Heart right ventricle (tissue), 16 donors: ENCODE results near the gene CABLES1. TPM values are rescaled to one million over a fixed set of nuclear protein-coding genes. Genes with fewer than 3 reads are reported as not detected.

Source experiments
- ATAC-seq, 8 donors: fragments of 200-7000 bp; cut with Tn5 transposase; one replicate each; pipeline ENCODE4 v1.9.1; 2020; ENCODE audit warnings: mild to moderate bottlenecking in 8 of 8, moderate library complexity in 8 of 8, moderate number of reproducible peaks in 1 of 8
- DNase-seq, 2 donors: peaks; one replicate each; pipeline ENCODE4 v3.0.0-alpha.2; 2020
- H3K27ac ChIP-seq, 10 donors: fragments of 200-600 bp; sonication (generic) in 2 of 10; one replicate each; pipeline versions ENCODE4 v1.5.0 to v1.8.0; 2020 to 2022; ENCODE audit warnings: mild to moderate bottlenecking in 3 of 10
- H3K27me3 ChIP-seq, 7 donors: fragments of 200-600 bp; one replicate each; pipeline ENCODE4 v1.8.0; 2021 to 2022; ENCODE audit warnings: mild to moderate bottlenecking in 2 of 7
- H3K36me3 ChIP-seq, 9 donors: fragments of 200-600 bp; sonication (generic) in 1 of 9; one replicate each; pipeline versions ENCODE4 v1.5.0 to v1.8.0; 2020 to 2022; ENCODE audit warnings: mild to moderate bottlenecking in 2 of 9
- H3K4me1 ChIP-seq, 9 donors: fragments of 200-600 bp; sonication (generic) in 1 of 9; one replicate each; pipeline versions ENCODE4 v1.5.0 to v1.8.0; 2020 to 2022; ENCODE audit warnings: mild to moderate bottlenecking in 4 of 9
- H3K4me3 ChIP-seq, 10 donors: fragments of 200-600 bp; sonication (generic) in 2 of 10; one replicate each; pipeline versions ENCODE4 v1.5.0 to v1.8.0; 2020 to 2022; ENCODE audit warnings: mild to moderate bottlenecking in 7 of 10, moderate library complexity in 2 of 10
- H3K9me3 ChIP-seq, 11 donors: fragments of 200-600 bp in 10 of 11; sonication (generic) in 2 of 11; one replicate each; pipeline versions ENCODE4 v1.5.0 to v1.8.0; 2013 to 2022; ENCODE audit warnings: mild to moderate bottlenecking in 2 of 11, control low read depth in 1 of 11, moderate library complexity in 1 of 11
- CTCF ChIP-seq, 9 donors: fragments of 200-600 bp; sonication (generic) in 2 of 9; IDR thresholded peaks; one replicate each; pipeline versions ENCODE4 v1.5.0 to v1.8.0; 2021 to 2022; ENCODE audit warnings: antibody characterized with exemption in 9 of 9, mild to moderate bottlenecking in 5 of 9, moderate library complexity in 1 of 9
- WGBS, 2 donors: extraction: QIAGEN DNeasy Blood & Tissue Kit; methylation state at CpG; one replicate each; pipeline ENCODE4 v1.1.7; 2013; ENCODE audit warnings: inconsistent platforms in 1 of 2; 5-methylcytosine and 5-hydroxymethylcytosine counted together
- intact Hi-C, 10 donors: fragments of 100-400 bp; cut with DNase I; formaldehyde crosslinking; loops; one replicate each; pipeline versions ENCODE4 v1.11.1 to v1.14.2; 2022
- polyA plus RNA-seq, 2 donors: library from polyadenylated mRNA; stranded (reverse); fragments of 200-250 nt; gene quantifications; one replicate each; pipeline ENCODE4 v1.2.3, GENCODE V29; 2013
- total RNA-seq, 10 donors: library from RNA; stranded (reverse); fragmentation: NEBNext Ultra II Directional in 3 of 10; extraction: Animal tissue kit (Norgen Biotek cat#: 25700) in 3 of 10; gene quantifications; one replicate each; pipeline versions ENCODE4 v1.2.1 to v1.2.4, GENCODE V29; 2021 to 2023
- donor health status: Arrhythmogenic right ventricular cardiomyopathy.
- donor health status: ischemic (EF 13 %, LVEDD 7.1; RV severe dilation, severe dysfunction).
- donor health status: healthy with polysubstance abuse.
- donor health status: DM: no; HTN: yes; CAD: no.
- donor health status: DM: no; HTN: no; CAD: no.
- donor health status: ischemic (EF 25% LVEDD 6.9; RV normal size, moderate dysfunction).
- donor health status: ischemic (EF 25% LVEDD 5.7; RV mildly dilated, moderate dysfunction).
- donor health status: healthy.
- donor health status: DM: yes; HTN: yes; CAD: no.
- donor health status: Ischemic cardiomyopathy.
- donor health status: ischemic (EF 35%, LVEDD 5.7; RV mildly dilated, moderate dysfunction).
- donor health status: nonischemic (EF 11% LVEDD 7.7; RV severe dilation, severe dysfunction).
- donor health status: DM: yes; HTN: yes; CAD: no.
- donor health status: PGD.
- donor health status: ischemic (EF 29% LVEDD 5.4; RV normal size, mild dysfunction).
- donor health status: nonischemic (EF 23%, LVEDD 6.1; RV moderate dilation, normal function).

Gene CABLES1
- total and polyA plus RNA-seq, 12 donors, result 1.0 to 2.2 (median 1.8) TPM

- Histone ChIP-seq H3K4me3 (no peak overlapping the region), H3K36me3 (no peaks in the 10 kb centered on the region), H3K27me3 (no peaks in the 10 kb centered on the region), H3K4me1 (peaks cover 9 to 67% (median 39%) of the 10 kb centered on the region in 9 donors), H3K27ac (peak overlapping the region; percentile 2 to 88 (median 70)), H3K9me3 (no peaks in the 10 kb centered on the region)
- WGBS, 2 donors, result 84 to 88% methylated on average over 2 of the region's 2 CpGs
- intact Hi-C loops, result loop anchor here in 3 of 10 donors (5.0 to 10.0 kb wide), 3 partner anchors 51 to 88 kb away; partner anchors contain the start of gene CABLES1 (in 1 of the 3)
- DNase-seq (no peak), ATAC-seq (peak in 3 of 8 donors; percentile 13 to 43 (median 35))
- no peak for TF ChIP-seq CTCF (IDR thresholded peaks at IDR 0.05)
Measured at GRCh38 chr18:23225503-23225902, 90.2 kb downstream of the CABLES1 start.

- H3K36me3 ChIP-seq, result no peaks in the 10 kb centered on the region
- no peak overlapping the region for H3K4me3 ChIP-seq
- H3K27me3 ChIP-seq, result no peaks in the 10 kb centered on the region
- H3K9me3 ChIP-seq, result no peaks in the 10 kb centered on the region
- no peak for DNase-seq
- 54 to 59% methylated on average over 3 of the region's 3 CpGs for WGBS, 2 donors
- peak in 6 of 8 donors; percentile 4 to 27 (median 19) for ATAC-seq
- intact Hi-C loops, result loop anchor here in 3 of 10 donors (5.0 to 10.0 kb wide), 3 partner anchors 52 to 89 kb away; partner anchors contain the start of gene CABLES1 (in 1 of the 3)
- H3K4me1 ChIP-seq, result peaks cover 9 to 76% (median 45%) of the 10 kb centered on the region in 9 donors
- H3K27ac ChIP-seq, result peak overlapping the region in 9 of 10 donors; percentile 32 to 88 (median 71)
- no peak for TF ChIP-seq CTCF (IDR thresholded peaks at IDR 0.05)
Measured at GRCh38 chr18:23226391-23226790, 91.1 kb downstream of the CABLES1 start.

GRCh38 chr18:23226930-23227725 is 91.8 kb downstream of the CABLES1 start:
- no peak for TF ChIP-seq CTCF (IDR thresholded peaks at IDR 0.05)
- WGBS, 2 donors, result 55 to 57% methylated on average over 11 of the region's 11 CpGs
- peaks cover 9 to 84% (median 51%) of the 10 kb centered on the region in 9 donors for H3K4me1 ChIP-seq
- peak overlapping the region; percentile 45 to 88 (median 73) for H3K27ac ChIP-seq
- no peaks in the 10 kb centered on the region for H3K9me3 ChIP-seq
- ATAC-seq, result peak in 7 of 8 donors; percentile 57 to 69 (median 63)
- intact Hi-C loops, result loop anchor here in 3 of 10 donors (1.0 to 10.0 kb wide), 4 partner anchors 52 to 131 kb away; partner anchors contain the start of gene CABLES1 (in 1 of the 3)
- no peak overlapping the region for H3K4me3 ChIP-seq
- no peaks in the 10 kb centered on the region for H3K36me3 ChIP-seq
- H3K27me3 ChIP-seq, result no peaks in the 10 kb centered on the region
- peak; percentile 53 to 57 for DNase-seq

- peaks cover 9 to 86% (median 55%) of the 10 kb centered on the region in 9 donors for H3K4me1 ChIP-seq
- no peak for DNase-seq
- H3K9me3 ChIP-seq, result no peaks in the 10 kb centered on the region
- ATAC-seq, result no peak
- no peak for TF ChIP-seq CTCF (IDR thresholded peaks at IDR 0.05)
- H3K27ac ChIP-seq, result peak overlapping the region in 9 of 10 donors; percentile 53 to 88 (median 74)
- intact Hi-C loops, result loop anchor here in 3 of 10 donors (1.0 to 10.0 kb wide), 4 partner anchors 53 to 131 kb away; partner anchors contain the start of gene CABLES1 (in 1 of the 3)
- 63 to 68% methylated on average over 2 of the region's 2 CpGs for WGBS, 2 donors
- H3K4me3 ChIP-seq, result no peak overlapping the region
- H3K36me3 ChIP-seq, result no peaks in the 10 kb centered on the region
- H3K27me3 ChIP-seq, result no peaks in the 10 kb centered on the region
Measured at GRCh38 chr18:23227726-23228070, 92.4 kb downstream of the CABLES1 start.
